SK-N-MC (cell line): ENCODE results near the gene PLSCR3.

Experiments used
- EZH2 ChIP-seq: fragments of 200-600 bp; sonication (generic); IDR thresholded peaks from one replicate; pipeline ENCODE4 v1.6.1; 2017; ENCODE audit warnings: antibody characterized with exemption
- POLR2AphosphoS5 ChIP-seq: IDR thresholded peaks from 2 replicates; pipeline ENCODE4 v1.6.1; 2012; ENCODE audit warnings: mild to moderate bottlenecking, low read depth, low read length, borderline replicate concordance

GRCh38 chr17:7340179-7340578 is 54.1 kb downstream of the PLSCR3 start:
- TF ChIP-seq EZH2 (no peak), POLR2AphosphoS5 (no peak)
